Subcutaneous abdominal adipose tissue (tissue), 5 donors: ENCODE measurements around the gene MRPS34.
A peak's percentile ranks its signal among the peaks of the same experiment; 100 is the strongest.

ENCODE experiments used
- H3K27ac ChIP-seq: one replicate; pipeline ENCODE4 v1.7.0; 2013; ENCODE audit warnings: low read depth, mild to moderate bottlenecking, inconsistent platforms, low read length, moderate library complexity
- H3K27me3 ChIP-seq, 5 donors: one replicate each; pipeline ENCODE4 v1.7.0; 2013; ENCODE audit warnings: low read length in 5 of 5, inconsistent platforms in 1 of 5; ENCODE audit not compliant: control insufficient read depth in 5 of 5, insufficient read depth in 4 of 5
- H3K36me3 ChIP-seq, 5 donors: one replicate each; pipeline ENCODE4 v1.7.0; 2013; ENCODE audit warnings: low read length in 5 of 5; ENCODE audit not compliant: control insufficient read depth in 5 of 5, insufficient read depth in 5 of 5
- H3K4me1 ChIP-seq, 5 donors: one replicate each; pipeline ENCODE4 v1.7.0; 2013; ENCODE audit warnings: low read length in 5 of 5, mild to moderate bottlenecking in 3 of 5, moderate library complexity in 1 of 5; ENCODE audit not compliant: control insufficient read depth in 5 of 5, insufficient read depth in 5 of 5
- H3K4me3 ChIP-seq, 5 donors: one replicate each; pipeline ENCODE4 v1.7.0; 2013; ENCODE audit warnings: low read length in 5 of 5, low read depth in 1 of 5
- H3K9ac ChIP-seq, 5 donors: one replicate each; pipeline ENCODE4 v1.7.0; 2013; ENCODE audit warnings: low read length in 5 of 5, mild to moderate bottlenecking in 4 of 5, moderate library complexity in 3 of 5
- H3K9me3 ChIP-seq, 5 donors: one replicate each; pipeline ENCODE4 v1.7.0; 2013; ENCODE audit warnings: low read length in 5 of 5; ENCODE audit not compliant: control insufficient read depth in 5 of 5
- donor health status: healthy.
- donor health status: healthy.
- donor health status: healthy.
- donor health status: healthy.
- donor health status: healthy.

The MRPS34 gene

DNA sequence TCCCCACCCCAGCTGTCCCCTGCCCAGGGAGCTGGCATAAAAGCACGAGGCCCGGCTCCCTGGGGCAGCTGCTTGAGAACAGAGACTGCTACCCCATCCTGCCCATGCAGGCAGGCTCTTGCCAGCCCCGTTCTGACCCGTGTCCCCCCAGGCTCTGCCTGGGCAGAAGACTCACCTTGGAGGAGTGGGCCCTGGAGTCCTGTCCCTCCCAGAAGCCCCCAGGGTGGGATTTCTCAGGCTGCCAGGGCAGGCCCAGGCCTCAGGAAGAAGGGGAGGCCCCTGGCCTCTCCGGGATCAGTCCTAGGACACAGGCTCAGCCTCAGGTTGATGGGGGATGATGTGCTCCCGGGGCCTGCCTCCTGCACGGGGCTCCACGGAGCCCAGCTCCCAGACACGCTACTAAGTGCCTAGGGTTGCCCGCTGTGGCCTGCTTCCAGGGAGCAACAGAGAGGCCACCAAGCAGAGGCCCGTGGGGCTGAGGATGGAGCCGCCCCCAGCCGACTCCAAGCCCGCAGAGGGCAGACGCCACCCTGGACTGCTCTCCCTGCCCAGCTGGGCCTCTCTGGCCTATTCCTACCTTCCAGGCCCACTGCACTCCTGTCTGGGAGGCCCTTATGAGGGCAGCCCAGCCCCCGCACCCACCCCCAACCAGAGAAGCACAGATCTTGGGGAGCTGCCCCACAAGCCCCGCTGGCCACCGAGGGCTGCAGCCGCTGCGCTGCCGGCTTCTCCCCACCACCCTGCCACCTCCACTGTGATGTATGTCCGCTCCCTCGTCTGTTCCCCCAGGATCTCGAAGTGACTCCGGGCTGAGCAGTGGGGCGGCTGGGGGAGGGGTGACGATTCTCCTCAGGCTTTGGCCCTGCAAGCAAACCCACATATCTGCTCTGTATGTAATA, 3.3 kb downstream of the MRPS34 start:
- peaks cover 0 to 47% (median 42%) of the 10 kb centered on the region in 5 donors for H3K36me3 ChIP-seq
- no peak overlapping the region for H3K9ac ChIP-seq
- peaks cover 7 to 40% (median 36%) of the 10 kb centered on the region in 5 donors for H3K4me1 ChIP-seq
- peak overlapping the region; percentile 62 for H3K27ac ChIP-seq
- no peaks in the 10 kb centered on the region for H3K9me3 ChIP-seq
- H3K27me3 ChIP-seq: no peaks in the 10 kb centered on the region
- H3K4me3 ChIP-seq: peak overlapping the region in 3 of 5 donors; percentile 89 to 96 (median 91)

DNA sequence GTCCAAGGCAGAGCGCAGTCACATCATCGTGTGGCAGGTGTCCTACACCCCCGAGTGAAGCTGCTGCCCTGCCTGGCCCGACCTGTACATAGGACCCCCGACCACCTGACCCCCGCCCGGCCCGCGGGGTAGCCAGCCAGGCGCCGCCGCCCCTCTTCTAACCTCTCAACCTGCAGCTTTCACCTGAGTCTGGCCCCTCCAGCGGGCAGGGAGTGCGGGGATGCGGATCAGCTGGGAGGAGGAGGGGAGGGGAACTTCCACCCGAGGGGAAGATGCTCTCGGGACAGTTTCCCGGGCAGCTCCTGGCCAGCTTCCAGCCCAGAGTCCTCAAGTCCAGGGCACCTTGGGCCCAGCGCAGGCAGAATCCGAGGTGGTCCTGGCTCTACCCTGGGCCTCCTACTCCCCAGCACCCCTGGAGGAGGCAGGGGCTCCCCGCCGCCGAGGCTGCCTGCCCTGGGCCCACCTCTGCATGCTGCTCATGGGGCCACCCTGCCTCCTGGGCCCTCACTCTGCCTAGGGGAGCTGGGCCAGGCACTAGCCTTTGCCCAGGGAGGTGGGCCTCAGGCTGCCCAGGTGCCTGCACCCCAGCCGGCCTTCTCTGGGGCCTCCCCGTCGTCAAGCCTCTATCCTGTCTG, 4.0 kb downstream of the MRPS34 start:
- Histone ChIP-seq H3K4me3 (no peak overlapping the region), H3K36me3 (peaks cover 0 to 54% (median 49%) of the 10 kb centered on the region in 5 donors)

DNA sequence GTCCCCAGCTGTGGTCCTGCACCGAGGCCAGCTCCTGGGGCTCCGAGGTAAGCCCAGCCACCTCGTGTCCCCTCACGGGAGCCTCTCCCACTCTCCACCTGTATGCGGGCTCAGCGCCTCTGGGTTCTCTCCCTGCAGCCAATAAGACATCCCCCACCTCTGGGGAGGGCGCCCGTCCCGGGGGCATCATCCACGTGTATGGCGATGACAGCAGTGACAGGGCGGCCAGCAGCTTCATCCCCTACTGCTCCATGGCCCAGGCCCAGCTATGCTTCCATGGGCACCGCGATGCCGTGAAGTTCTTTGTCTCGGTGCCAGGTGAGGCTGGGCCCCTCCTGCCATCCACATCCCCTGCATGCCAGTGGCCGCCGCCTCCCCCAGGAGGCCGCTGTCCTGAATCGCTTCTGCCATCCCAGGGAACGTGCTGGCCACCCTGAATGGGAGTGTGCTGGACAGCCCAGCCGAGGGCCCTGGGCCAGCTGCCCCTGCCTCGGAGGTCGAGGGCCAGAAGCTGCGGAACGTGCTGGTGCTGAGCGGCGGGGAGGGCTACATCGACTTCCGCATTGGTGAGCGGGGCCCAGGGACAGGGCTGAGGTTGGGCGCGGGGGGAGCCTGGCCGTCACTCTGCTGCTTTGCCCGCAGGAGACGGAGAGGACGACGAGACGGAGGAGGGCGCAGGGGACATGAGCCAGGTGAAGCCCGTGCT, 4.7 kb downstream of the MRPS34 start:
- Histone ChIP-seq H3K27ac (no peak overlapping the region), H3K36me3 (peaks cover 0 to 58% (median 53%) of the 10 kb centered on the region in 5 donors), H3K9ac (no peak overlapping the region), H3K4me3 (no peak overlapping the region), H3K4me1 (peaks cover 3 to 26% (median 23%) of the 10 kb centered on the region in 5 donors), H3K9me3 (no peaks in the 10 kb centered on the region), H3K27me3 (no peaks in the 10 kb centered on the region)

More for the DNA sequence above, 4.0 kb downstream of the MRPS34 start:
- H3K27me3 ChIP-seq: no peaks in the 10 kb centered on the region
- H3K27ac ChIP-seq: no peak overlapping the region
- H3K9ac ChIP-seq: no peak overlapping the region
- no peaks in the 10 kb centered on the region for H3K9me3 ChIP-seq
- H3K4me1 ChIP-seq: peaks cover 5 to 33% (median 28%) of the 10 kb centered on the region in 5 donors

DNA sequence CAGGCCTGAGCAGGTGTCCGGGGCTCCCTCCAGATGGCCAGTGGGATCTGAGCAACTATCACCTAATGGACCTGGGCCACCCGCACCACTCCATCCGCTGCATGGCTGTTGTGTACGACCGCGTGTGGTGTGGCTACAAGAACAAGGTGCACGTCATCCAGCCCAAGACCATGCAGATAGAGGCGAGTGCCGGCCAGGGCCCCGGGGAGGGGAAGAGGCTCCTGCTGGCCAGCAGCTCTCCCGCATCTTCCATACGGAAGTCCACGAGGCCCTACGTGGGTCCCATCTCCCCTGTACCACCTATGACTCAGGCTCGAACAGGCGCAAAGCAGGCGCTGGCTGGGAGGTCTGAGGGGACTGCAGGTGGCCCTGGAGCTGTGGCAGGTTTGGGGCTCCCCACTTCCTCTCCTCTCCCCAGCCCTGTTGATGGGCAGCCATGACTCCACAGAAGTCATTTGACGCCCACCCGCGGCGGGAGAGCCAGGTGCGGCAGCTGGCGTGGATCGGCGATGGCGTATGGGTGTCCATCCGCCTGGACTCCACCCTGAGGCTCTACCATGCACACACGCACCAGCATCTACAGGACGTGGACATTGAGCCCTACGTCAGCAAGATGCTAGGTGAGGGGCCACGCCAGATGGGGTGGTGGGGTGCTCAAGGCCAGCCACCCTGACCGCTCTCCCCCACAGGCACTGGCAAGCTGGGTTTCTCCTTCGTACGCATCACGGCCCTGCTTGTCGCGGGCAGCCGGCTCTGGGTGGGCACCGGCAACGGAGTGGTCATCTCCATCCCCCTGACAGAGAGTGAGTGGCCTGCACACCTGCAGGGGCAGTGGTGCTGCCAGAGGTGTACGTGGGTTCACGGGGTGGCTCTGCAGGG, 5.6 kb downstream of the MRPS34 start:
- Histone ChIP-seq H3K36me3 (peaks cover 0 to 67% (median 62%) of the 10 kb centered on the region in 5 donors), H3K4me1 (peaks cover 3 to 21% (median 21%) of the 10 kb centered on the region in 5 donors), H3K4me3 (no peak overlapping the region), H3K9ac (no peak overlapping the region), H3K9me3 (no peaks in the 10 kb centered on the region), H3K27me3 (no peaks in the 10 kb centered on the region), H3K27ac (no peak overlapping the region)

DNA sequence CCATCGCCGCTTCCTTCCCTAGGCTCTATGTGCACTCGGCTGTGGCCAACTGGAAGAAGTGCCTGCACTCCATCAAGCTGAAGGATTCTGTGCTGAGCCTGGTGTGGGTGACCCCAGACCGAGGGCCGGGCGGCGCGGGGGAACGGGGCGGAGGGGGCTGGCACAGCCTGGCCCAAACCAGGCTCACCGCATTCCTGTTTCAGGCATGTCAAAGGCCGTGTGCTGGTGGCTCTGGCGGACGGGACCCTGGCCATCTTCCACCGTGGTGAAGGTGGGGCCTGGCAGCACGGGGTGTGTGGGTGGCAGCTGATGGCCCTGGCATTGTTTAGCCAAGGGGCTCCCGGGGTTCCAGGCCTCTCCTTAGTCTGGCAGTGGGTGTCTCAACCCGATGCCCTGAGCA, 6.2 kb downstream of the MRPS34 start:
- Histone ChIP-seq H3K27me3 (no peaks in the 10 kb centered on the region), H3K36me3 (peaks cover 0 to 74% (median 68%) of the 10 kb centered on the region in 5 donors), H3K4me3 (no peak overlapping the region), H3K27ac (no peak overlapping the region), H3K9me3 (no peaks in the 10 kb centered on the region), H3K4me1 (peaks cover 0 to 15% (median 14%) of the 10 kb centered on the region in 5 donors), H3K9ac (no peak overlapping the region)

DNA sequence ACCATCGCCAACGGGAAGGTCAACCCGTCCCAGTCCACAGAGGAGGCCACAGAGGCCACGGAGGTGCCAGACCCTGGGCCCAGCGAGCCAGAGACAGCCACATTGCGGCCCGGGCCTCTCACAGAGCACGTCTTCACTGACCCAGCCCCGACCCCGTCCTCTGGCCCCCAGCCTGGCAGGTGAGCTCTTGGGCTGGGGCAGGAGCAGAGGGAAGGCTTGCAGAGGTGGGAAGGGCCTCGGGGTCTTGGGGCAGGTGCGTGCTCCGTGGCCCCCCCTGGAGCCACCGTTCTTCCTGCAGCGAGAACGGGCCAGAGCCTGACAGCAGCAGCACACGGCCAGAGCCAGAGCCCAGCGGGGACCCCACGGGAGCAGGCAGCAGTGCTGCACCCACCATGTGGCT, 6.7 kb downstream of the MRPS34 start:
- Histone ChIP-seq H3K36me3 (peaks cover 0 to 78% (median 71%) of the 10 kb centered on the region in 5 donors), H3K27me3 (no peaks in the 10 kb centered on the region), H3K9me3 (no peaks in the 10 kb centered on the region), H3K4me1 (peaks cover 0 to 14% (median 14%) of the 10 kb centered on the region in 5 donors), H3K4me3 (no peak overlapping the region), H3K9ac (no peak overlapping the region), H3K27ac (no peak overlapping the region)

DNA sequence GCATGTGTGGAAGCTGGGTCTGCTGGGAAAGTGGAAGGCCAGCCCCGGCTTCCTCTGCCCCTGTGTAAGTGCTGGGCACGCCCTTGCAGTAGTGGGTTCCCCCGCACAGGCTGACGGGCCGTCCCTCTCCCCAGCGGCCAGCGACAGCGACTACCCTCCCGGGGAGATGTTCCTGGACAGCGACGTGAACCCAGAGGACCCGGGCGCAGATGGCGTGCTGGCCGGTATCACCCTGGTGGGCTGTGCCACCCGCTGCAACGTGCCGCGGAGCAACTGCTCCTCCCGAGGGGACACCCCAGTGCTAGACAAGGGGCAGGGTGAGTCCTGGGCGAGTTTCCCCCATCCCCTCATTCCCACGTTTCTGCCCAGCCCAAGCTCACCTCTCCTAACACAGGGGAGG, 7.1 kb downstream of the MRPS34 start:
- Histone ChIP-seq H3K9ac (no peak overlapping the region), H3K9me3 (no peaks in the 10 kb centered on the region), H3K4me3 (no peak overlapping the region), H3K4me1 (peaks cover 0 to 13% (median 12%) of the 10 kb centered on the region in 5 donors), H3K27me3 (no peaks in the 10 kb centered on the region), H3K27ac (no peak overlapping the region), H3K36me3 (peaks cover 0 to 82% (median 75%) of the 10 kb centered on the region in 5 donors)

DNA sequence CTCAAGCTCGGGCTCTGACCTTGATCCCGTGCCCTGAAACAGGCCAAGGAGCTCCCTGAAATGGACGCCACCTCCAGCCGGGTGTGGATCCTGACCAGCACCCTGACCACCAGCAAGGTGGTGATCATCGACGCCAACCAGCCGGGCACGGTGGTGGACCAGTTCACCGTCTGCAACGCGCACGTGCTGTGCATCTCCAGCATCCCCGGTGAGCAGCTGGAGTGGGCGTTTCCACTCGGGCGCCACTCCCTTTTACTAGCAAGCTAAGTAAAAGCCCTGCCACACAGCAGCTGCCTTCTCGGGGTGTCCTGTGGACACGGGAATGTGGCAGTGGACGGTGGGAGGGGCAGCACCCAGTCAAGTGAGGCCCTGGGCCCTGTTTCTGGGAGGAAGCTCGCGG, 8.0 kb downstream of the MRPS34 start:
- H3K27ac ChIP-seq: no peak overlapping the region
- no peak overlapping the region for H3K4me3 ChIP-seq
- peaks cover 0 to 91% (median 84%) of the 10 kb centered on the region in 5 donors for H3K36me3 ChIP-seq

More for the DNA sequence above, 8.0 kb downstream of the MRPS34 start:
- Histone ChIP-seq H3K4me1 (peaks cover 0 to 5% (median 3%) of the 10 kb centered on the region in 5 donors), H3K27me3 (no peaks in the 10 kb centered on the region), H3K9me3 (no peaks in the 10 kb centered on the region), H3K9ac (no peak overlapping the region)
